IPS-NIHi11 (cell line): ENCODE results near the gene PDYN.

Source experiments
- DNase-seq: peaks from one replicate; pipeline ENCODE4 v3.0.0; 2012; ENCODE audit warnings: mixed read lengths, low spot score

Gene PDYN

GRCh38 chr20:1934721-1935573 lies 58.9 kb downstream of the PDYN start:
- DNase-seq = no peak

- no peak for DNase-seq
Measured at GRCh38 chr20:1934156-1934555, 59.7 kb downstream of the PDYN start.

- DNase-seq = no peak
Measured at GRCh38 chr20:1933465-1933870, 60.4 kb downstream of the PDYN start.

GRCh38 chr20:1932971-1933370 lies 60.9 kb downstream of the PDYN start:
- no peak for DNase-seq

- DNase-seq = no peak
Measured at GRCh38 chr20:1931830-1932229, 62.0 kb downstream of the PDYN start.

GRCh38 chr20:1930165-1930564 lies 63.7 kb downstream of the PDYN start:
- no peak for DNase-seq

GRCh38 chr20:1929460-1929859 lies 64.4 kb downstream of the PDYN start:
- DNase-seq = peak; percentile 33

- DNase-seq = no peak
Measured at GRCh38 chr20:1928782-1929181, 65.1 kb downstream of the PDYN start.
